AG04449 (cell line): ENCODE measurements around the gene TGFBR3.

ENCODE experiments used
- CTCF ChIA-PET: fragments of 350-600 bp; formaldehyde crosslinking; extraction: SDS; loops from one replicate; lab custom pipeline; 2021; ENCODE audit warnings: antibody characterized with exemption; lab: Yijun Ruan, JAX
- POLR2A ChIA-PET: fragments of 400-600, 350-600 bp; formaldehyde crosslinking; extraction: SDS; loops from one replicate; lab custom pipeline; 2020; ENCODE audit warnings: antibody characterized with exemption, inconsistent platforms; lab: Yijun Ruan, JAX
- DNase-seq: peaks from one replicate; pipeline ENCODE4 v3.0.0-alpha.2; 2010; ENCODE audit warnings: low read depth, low spot score
- H3K4me3 ChIP-seq: 2 replicates; pipeline ENCODE4 v1.5.1; 2011; ENCODE audit warnings: low read depth, mild to moderate bottlenecking, control low read depth, low read length
- TF ChIP-seq, protein P1 (sequence below): IDR thresholded peaks from one replicate; pipeline ENCODE4 v1.5.1; 2011; ENCODE audit warnings: mild to moderate bottlenecking, moderate library complexity, low read length, control low read depth, inconsistent platforms; ENCODE audit not compliant: insufficient read depth; ENCODE audit errors: missing control alignments

Gene TGFBR3

DNA sequence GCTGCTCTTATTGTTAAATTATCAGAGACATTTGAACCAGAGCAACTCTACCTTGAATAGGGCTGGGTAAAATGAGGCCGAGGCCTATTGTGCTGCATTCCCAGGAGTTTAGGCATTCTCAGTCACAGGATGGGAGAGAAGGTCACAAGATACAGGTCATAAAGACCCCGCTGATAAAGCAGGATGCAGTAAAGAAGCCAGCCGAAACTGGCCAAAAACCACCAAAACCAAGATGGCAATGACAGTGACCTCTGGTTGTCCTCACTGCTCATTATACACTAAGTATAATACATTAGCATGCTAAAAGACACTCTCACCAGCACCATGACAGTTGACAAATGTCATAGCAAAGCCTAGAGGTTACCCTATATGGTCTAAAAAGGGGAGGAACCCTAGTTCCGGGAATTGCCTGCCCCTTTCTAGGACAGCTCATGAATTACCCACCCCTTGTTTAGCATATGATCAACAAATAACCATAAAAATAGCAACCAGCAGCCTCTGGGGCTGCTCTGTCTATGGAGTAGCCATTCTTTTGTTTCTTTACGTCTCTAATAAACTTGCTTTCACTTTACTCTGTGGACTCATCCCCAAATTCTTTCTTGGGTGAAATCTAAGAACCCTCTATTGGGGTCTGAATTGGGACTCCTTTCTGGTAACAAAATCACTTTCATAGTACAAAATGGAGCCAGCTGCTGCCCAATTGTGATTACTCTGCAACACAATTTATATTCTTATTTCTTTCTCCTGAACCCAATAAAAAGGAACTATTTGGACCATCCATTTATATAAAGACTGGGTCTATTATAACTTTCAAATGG lies 179.6 kb downstream of the TGFBR3 start:
- H3K4me3 ChIP-seq, result no peak overlapping the region
- ChIA-PET POLR2A (no interaction called here), CTCF (no interaction called here)
- no peak for DNase-seq
- TF ChIP-seq, protein P1, sequence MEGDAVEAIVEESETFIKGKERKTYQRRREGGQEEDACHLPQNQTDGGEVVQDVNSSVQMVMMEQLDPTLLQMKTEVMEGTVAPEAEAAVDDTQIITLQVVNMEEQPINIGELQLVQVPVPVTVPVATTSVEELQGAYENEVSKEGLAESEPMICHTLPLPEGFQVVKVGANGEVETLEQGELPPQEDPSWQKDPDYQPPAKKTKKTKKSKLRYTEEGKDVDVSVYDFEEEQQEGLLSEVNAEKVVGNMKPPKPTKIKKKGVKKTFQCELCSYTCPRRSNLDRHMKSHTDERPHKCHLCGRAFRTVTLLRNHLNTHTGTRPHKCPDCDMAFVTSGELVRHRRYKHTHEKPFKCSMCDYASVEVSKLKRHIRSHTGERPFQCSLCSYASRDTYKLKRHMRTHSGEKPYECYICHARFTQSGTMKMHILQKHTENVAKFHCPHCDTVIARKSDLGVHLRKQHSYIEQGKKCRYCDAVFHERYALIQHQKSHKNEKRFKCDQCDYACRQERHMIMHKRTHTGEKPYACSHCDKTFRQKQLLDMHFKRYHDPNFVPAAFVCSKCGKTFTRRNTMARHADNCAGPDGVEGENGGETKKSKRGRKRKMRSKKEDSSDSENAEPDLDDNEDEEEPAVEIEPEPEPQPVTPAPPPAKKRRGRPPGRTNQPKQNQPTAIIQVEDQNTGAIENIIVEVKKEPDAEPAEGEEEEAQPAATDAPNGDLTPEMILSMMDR, result no peak

DNA sequence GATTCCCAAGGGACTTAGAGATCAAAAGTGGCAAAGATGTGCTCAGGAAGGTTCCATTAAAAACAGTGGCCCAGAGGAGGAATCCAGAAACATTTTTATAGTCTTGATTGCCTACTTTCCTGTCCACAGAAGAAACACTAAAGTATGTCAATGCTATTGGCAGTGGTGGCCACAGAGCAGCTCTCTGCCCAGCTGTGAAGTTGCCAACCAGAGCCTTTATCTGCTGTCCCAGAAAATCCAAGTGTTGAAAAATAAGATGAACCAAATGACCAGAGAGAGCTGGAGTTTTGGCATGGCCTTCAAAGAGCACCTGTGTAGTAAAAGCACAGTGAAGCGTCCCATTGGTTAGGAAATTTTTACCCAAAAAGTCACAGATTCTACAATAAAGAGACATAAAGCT lies 181.2 kb downstream of the TGFBR3 start:
- POLR2A ChIA-PET, result no interaction called here
- TF ChIP-seq, protein P1, result no peak
- DNase-seq, result no peak
- H3K4me3 ChIP-seq, result no peak overlapping the region
- CTCF ChIA-PET, result no interaction called here

DNA sequence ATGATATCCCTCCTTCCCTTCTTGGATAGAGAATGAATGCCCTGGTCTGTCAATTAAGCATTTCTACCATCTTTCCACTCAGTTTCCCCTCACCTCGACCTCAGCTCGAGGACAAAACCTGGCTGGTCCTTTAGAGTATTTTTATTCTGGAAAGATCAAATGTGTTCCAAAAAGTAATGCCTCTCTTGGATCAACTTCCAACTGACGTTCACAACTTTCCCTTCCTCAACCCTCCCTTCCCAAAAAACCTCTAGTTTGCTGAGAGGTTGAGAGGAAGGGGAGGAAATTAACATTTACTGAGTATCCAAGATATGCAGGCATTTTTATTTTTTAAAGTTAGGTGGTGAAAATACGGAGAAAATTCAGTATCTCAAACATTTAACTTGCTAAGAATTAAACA lies 182.9 kb downstream of the TGFBR3 start:
- no peak for DNase-seq
- ChIA-PET CTCF (no interaction called here), POLR2A (no interaction called here)
- no peak overlapping the region for H3K4me3 ChIP-seq
- TF ChIP-seq, protein P1, result no peak

DNA sequence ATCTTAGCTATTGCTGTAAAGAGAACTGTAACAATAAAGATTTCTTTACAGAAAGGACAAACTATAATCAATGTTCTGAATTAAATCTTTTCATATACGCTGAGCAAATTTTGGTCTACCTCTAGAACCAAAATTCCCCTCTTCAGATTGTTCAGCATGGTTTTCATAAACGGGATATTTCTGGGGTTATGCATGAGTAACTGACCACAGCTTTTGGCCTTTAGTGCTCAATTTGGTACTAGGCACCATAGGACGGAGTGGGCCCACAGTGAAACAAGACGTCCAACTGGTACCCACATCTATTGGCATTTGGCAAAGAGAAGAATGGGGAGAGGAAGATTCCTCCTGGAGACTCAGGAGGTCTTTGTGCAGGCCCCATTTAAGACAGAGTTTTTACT lies 184.5 kb downstream of the TGFBR3 start:
- TF ChIP-seq, protein P1, result no peak
- POLR2A ChIA-PET, result no interaction called here
- DNase-seq, result peak; percentile 14
- no peak overlapping the region for H3K4me3 ChIP-seq
- CTCF ChIA-PET, result interaction anchor here (0.8 to 3.5 kb wide), 5 partner anchors 10 to 189 kb away, joined by 3 to 14 read pairs (median 3); no protein-coding TSS in a partner anchor

DNA sequence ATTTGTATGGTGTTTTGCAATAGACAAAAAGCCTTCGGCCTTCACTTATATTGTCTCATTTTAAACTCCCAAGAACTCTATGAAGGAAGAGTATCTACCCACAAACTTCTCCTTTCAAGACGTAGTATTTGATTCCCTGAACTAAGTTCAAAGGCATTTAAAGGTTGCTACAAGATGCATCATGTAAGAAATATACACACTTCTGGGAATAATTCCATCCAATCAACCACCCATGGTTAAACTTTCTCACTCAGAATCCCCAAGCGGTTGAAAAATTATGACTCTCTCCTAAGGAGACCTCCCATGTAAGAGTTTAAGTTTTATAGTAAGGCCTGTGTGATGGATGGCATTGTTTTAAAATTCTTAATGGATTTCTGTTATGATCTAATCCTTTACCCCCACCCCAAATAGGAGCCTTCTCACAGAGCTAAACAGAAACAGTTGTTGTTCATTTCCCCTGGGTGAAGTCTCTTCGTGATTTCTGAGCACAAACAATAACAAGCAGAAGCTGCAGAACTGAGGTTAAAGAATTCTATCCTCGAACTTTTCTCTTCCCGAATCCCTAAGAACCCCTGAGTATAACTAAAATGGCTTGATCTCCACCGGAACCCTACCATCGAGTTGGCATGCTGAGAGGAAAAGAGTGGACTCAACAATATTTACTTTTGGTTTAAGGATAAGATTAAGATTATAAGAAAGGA lies 185.0 kb downstream of the TGFBR3 start:
- no peak overlapping the region for H3K4me3 ChIP-seq
- POLR2A ChIA-PET, result interaction anchor here (1.5 kb wide), 1 partner anchor 30 kb away, joined by 3 read pairs; no protein-coding TSS in a partner anchor
- CTCF ChIA-PET, result interaction anchor here (0.6 to 3.5 kb wide), 10 partner anchors 10 to 224 kb away, joined by 3 to 14 read pairs (median 4); no protein-coding TSS in a partner anchor
- TF ChIP-seq, protein P1, result no peak
- peak; percentile 69 for DNase-seq

DNA sequence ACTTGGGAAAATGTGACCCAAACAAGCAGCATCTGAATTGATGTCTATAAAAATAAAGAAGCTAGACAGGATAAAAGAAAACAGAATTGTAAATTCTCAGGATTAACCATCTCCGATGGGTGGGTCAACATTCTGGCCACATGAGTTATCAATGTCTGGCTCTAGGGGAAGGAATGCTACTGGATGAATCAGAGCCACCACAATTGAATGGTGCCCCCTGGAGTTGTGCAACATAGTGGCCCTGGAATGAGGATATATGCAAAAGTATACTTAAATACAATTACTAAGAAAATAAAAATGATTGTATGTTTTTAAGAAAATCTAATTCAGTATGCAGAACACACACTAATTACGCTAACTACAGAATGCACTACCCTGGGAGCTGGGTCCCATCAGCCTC lies 185.6 kb downstream of the TGFBR3 start:
- DNase-seq, result no peak
- TF ChIP-seq, protein P1, result peak; percentile 37
- ChIA-PET CTCF (interaction anchor here (0.6 to 3.5 kb wide), 10 partner anchors 11 to 226 kb away, joined by 3 to 14 read pairs (median 4); no protein-coding TSS in a partner anchor), POLR2A (interaction anchor here (0.6 to 1.5 kb wide), 4 partner anchors 31 to 125 kb away, joined by 3 read pairs; no protein-coding TSS in a partner anchor)
- H3K4me3 ChIP-seq, result no peak overlapping the region
